ENCODE measurements around the gene COBL. TPM values are rescaled to one million over a fixed set of nuclear protein-coding genes. Genes with fewer than 3 reads are reported as not detected.

Gene COBL
- total RNA-seq, 4 donors from 2014 or later = 5.9 to 21.3 (median 7.8) TPM

DNA sequence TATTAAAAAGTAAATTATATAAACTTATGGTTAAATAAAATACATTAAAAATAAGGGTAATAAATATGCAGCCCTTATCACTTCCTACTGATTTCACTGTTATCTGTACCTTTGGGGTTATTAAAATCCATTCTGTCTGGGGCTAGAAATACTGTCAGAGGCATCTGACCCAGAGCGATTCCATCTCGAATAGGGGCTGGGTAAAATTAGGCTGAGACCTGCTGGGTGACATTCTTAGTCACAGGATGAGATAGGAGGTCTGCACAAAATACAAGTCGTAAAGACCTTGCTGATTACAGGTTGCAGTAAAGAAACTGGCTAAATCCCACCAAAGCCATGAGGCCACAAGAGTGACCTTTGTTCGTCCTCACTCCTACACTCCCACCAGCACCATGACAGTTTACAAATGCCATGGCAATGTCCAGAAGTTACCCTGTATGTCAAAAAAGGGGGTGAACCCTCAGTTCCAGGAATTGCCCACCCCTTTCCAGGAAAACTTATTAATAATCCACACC is 77.6 kb downstream of the COBL start:
- no peak overlapping the region for H3K27ac ChIP-seq
- WGBS, 2 donors = 79 to 82% methylated on average over 4 of the region's 4 CpGs
- H3K27me3 ChIP-seq = no peaks in the 10 kb centered on the region
- TF ChIP-seq POLR2A (IDR thresholded peaks at IDR 0.05) (no peak), CTCF (IDR thresholded peaks at IDR 0.05) (no peak)
- DNase-seq = no peak
- no peak overlapping the region for H3K4me3 ChIP-seq
- H3K4me1 ChIP-seq = no peaks in the 10 kb centered on the region
- H3K9me3 ChIP-seq = no peaks in the 10 kb centered on the region
- intact Hi-C loops (cut with DNase I) = no loop called here
- no peaks in the 10 kb centered on the region for H3K36me3 ChIP-seq

GRCh38 chr7:51237446-51238133 is 79.0 kb downstream of the COBL start:
- DNase-seq = no peak
- TF ChIP-seq POLR2A (IDR thresholded peaks at IDR 0.05) (no peak), CTCF (IDR thresholded peaks at IDR 0.05) (no peak)

GRCh38 chr7:51236470-51237132 is 80.0 kb downstream of the COBL start:
- DNase-seq = no peak
- intact Hi-C loops (cut with DNase I) = no loop called here

More at GRCh38 chr7:51237446-51238133, 79.0 kb downstream of the COBL start:
- no peaks in the 10 kb centered on the region for H3K36me3 ChIP-seq
- 55 to 59% methylated on average over 5 of the region's 9 CpGs for WGBS, 2 donors
- H3K4me1 ChIP-seq = no peaks in the 10 kb centered on the region
- H3K9me3 ChIP-seq = no peaks in the 10 kb centered on the region
- no peaks in the 10 kb centered on the region for H3K27me3 ChIP-seq
- intact Hi-C loops (cut with DNase I) = no loop called here
- no peak overlapping the region for H3K4me3 ChIP-seq
- no peak overlapping the region for H3K27ac ChIP-seq

GRCh38 chr7:51235593-51236313 is 80.9 kb downstream of the COBL start:
- no peaks in the 10 kb centered on the region for H3K36me3 ChIP-seq
- no peaks in the 10 kb centered on the region for H3K4me1 ChIP-seq
- WGBS, 2 donors = 83 to 89% methylated on average over 8 of the region's 10 CpGs
- H3K9me3 ChIP-seq = no peaks in the 10 kb centered on the region
- TF ChIP-seq POLR2A (IDR thresholded peaks at IDR 0.05) (no peak), CTCF (IDR thresholded peaks at IDR 0.05) (no peak)
- DNase-seq = no peak
- H3K4me3 ChIP-seq = no peak overlapping the region
- no peak overlapping the region for H3K27ac ChIP-seq
- no peaks in the 10 kb centered on the region for H3K27me3 ChIP-seq
- intact Hi-C loops (cut with DNase I) = no loop called here

More at GRCh38 chr7:51236470-51237132, 80.0 kb downstream of the COBL start:
- Histone ChIP-seq H3K27ac (no peak overlapping the region), H3K27me3 (no peaks in the 10 kb centered on the region), H3K9me3 (no peaks in the 10 kb centered on the region), H3K36me3 (no peaks in the 10 kb centered on the region), H3K4me1 (no peaks in the 10 kb centered on the region), H3K4me3 (no peak overlapping the region)
- TF ChIP-seq POLR2A (IDR thresholded peaks at IDR 0.05) = no peak
- no peak for TF ChIP-seq CTCF (IDR thresholded peaks at IDR 0.05)
- WGBS, 2 donors = 66 to 85% methylated on average over 5 to 8 of the region's 8 CpGs
